ENCODE data around the gene FTCDNL1.

GRCh38 chr2:199756211-199756610 is 94.8 kb downstream of the FTCDNL1 start:
- TF ChIP-seq POLR2A (IDR thresholded peaks at IDR 0.05; ENCODE audit: low read length) (no peak), GATA1 (IDR thresholded peaks at IDR 0.05; ENCODE audit: low read depth, low read length) (no peak)
